Measurements from ENCODE around the gene SORCS2.

GRCh38 chr4:7291372-7292114 lies 99.2 kb downstream of the SORCS2 start:
- no peak for TF ChIP-seq CTCF (IDR thresholded peaks at IDR 0.05)
- TF ChIP-seq POLR2A (IDR thresholded peaks at IDR 0.05): no peak

All from uterus (tissue), 2 donors.